GM23338 (cell line): ENCODE data around the gene EGR2. TPM values are rescaled to one million over a fixed set of nuclear protein-coding genes. Genes with fewer than 3 reads are reported as not detected.

ENCODE experiments used
- ATAC-seq: fragments of 200-7000 bp; cut with Tn5 transposase; 3 replicates; pipeline ENCODE4 v1.9.1; 2020
- DNase-seq: peaks from one replicate; pipeline ENCODE4 v3.0.0-alpha.2; 2015; ENCODE audit warnings: low spot score
- H2AFZ ChIP-seq: fragments of 200-600 bp; sonication (generic); 2 replicates; pipeline ENCODE4 v1.8.0; 2016; ENCODE audit warnings: antibody characterized with exemption, mild to moderate bottlenecking, moderate library complexity
- H3F3A ChIP-seq: fragments of 200-600 bp; sonication (generic); replicated peaks from 2 replicates; pipeline ENCODE4 v1.8.0; 2017; ENCODE audit warnings: antibody characterized with exemption, mixed run types, low read depth
- H3K27ac ChIP-seq: fragments of 200-600 bp; sonication (generic); 2 replicates; pipeline ENCODE4 v1.6.1; 2016; ENCODE audit warnings: low read depth
- H3K27me3 ChIP-seq: fragments of 200-600 bp; sonication (generic); 2 replicates; pipeline ENCODE4 v1.8.0; 2016; ENCODE audit warnings: mild to moderate bottlenecking, mixed run types, moderate library complexity; ENCODE audit not compliant: insufficient read depth
- H3K36me3 ChIP-seq: fragments of 200-600 bp; sonication (generic); 2 replicates; pipeline ENCODE4 v1.8.0; 2016; ENCODE audit warnings: mild to moderate bottlenecking; ENCODE audit not compliant: insufficient read depth
- H3K4me1 ChIP-seq: fragments of 200-600 bp; sonication (generic); 2 replicates; pipeline ENCODE4 v1.8.0; 2016; ENCODE audit warnings: mild to moderate bottlenecking, moderate library complexity; ENCODE audit not compliant: insufficient read depth
- H3K4me2 ChIP-seq: fragments of 200-600 bp; sonication (generic); 2 replicates; pipeline ENCODE4 v1.7.1; 2017; ENCODE audit warnings: mixed run types
- H3K4me3 ChIP-seq: fragments of 200-600 bp; sonication (generic); 2 replicates; pipeline ENCODE4 v1.6.1; 2016; ENCODE audit warnings: mixed run types
- H3K79me2 ChIP-seq: fragments of 200-600 bp; sonication (generic); replicated peaks from 2 replicates; pipeline ENCODE4 v1.8.0; 2017; ENCODE audit warnings: mild to moderate bottlenecking; ENCODE audit not compliant: insufficient read depth
- H3K9me2 ChIP-seq: fragments of 200-600 bp; sonication (generic); 2 replicates; pipeline ENCODE4 v1.8.0; 2017; ENCODE audit not compliant: insufficient read depth
- H4K20me1 ChIP-seq: fragments of 200-600 bp; sonication (generic); replicated peaks from 2 replicates; pipeline ENCODE4 v1.8.0; 2017; ENCODE audit warnings: mild to moderate bottlenecking; ENCODE audit not compliant: insufficient read depth
- H3K27ac Mint-ChIP-seq: 2 replicates; pipeline ENCODE4 v1.8.0; 2020; ENCODE audit warnings: inconsistent platforms, mild to moderate bottlenecking, moderate library complexity, mixed read lengths
- H3K27me3 Mint-ChIP-seq: 3 replicates; pipeline ENCODE4 v1.8.0; 2022; ENCODE audit warnings: low read depth, mild to moderate bottlenecking, moderate library complexity, mixed read lengths, inconsistent platforms; ENCODE audit not compliant: insufficient read depth, poor library complexity
- H3K36me3 Mint-ChIP-seq: 3 replicates; pipeline ENCODE4 v1.8.0; 2021; ENCODE audit warnings: low read depth, mild to moderate bottlenecking, inconsistent platforms, moderate library complexity, mixed read lengths
- H3K4me1 Mint-ChIP-seq: 3 replicates; pipeline ENCODE4 v1.8.0; 2020; ENCODE audit warnings: mild to moderate bottlenecking, inconsistent platforms, mixed read lengths
- H3K4me3 Mint-ChIP-seq: 3 replicates; pipeline ENCODE4 v1.8.0; 2021; ENCODE audit warnings: moderate library complexity, mild to moderate bottlenecking, inconsistent platforms, mixed read lengths
- H3K9me3 Mint-ChIP-seq: 3 replicates; pipeline ENCODE4 v1.8.0; 2020; ENCODE audit warnings: moderate library complexity, mild to moderate bottlenecking, inconsistent platforms, mixed read lengths
- CREB1 ChIP-seq: fragments of 250-450 bp; sonication (Bioruptor Pico); IDR thresholded peaks from 2 replicates; pipeline ENCODE4 v1.5.0; 2020; ENCODE audit warnings: low read depth, mild to moderate bottlenecking, moderate library complexity
- CTCF ChIP-seq, 2 experiments: fragments of 200-600 bp in 1 of 2; sonication (generic) in 1 of 2; conservative IDR thresholded peaks; 2 replicates each; pipeline versions ENCODE4 v1.5.1 to v1.6.1; 2016 to 2017; ENCODE audit warnings: antibody characterized with exemption in 2 of 2, low read depth in 2 of 2, mild to moderate bottlenecking in 2 of 2, moderate library complexity in 1 of 2
- EZH2 ChIP-seq: fragments of 200-600 bp; sonication (generic); IDR thresholded peaks from one replicate; pipeline ENCODE4 v1.8.0; 2017; ENCODE audit warnings: antibody characterized with exemption, mild to moderate bottlenecking, low read depth; ENCODE audit not compliant: unreplicated experiment
- EZH2phosphoT487 ChIP-seq: fragments of 200-600 bp; sonication (generic); IDR thresholded peaks from one replicate; pipeline ENCODE4 v1.8.1; 2018; ENCODE audit warnings: antibody characterized with exemption; ENCODE audit not compliant: unreplicated experiment
- JUNB ChIP-seq: IDR thresholded peaks from one replicate; pipeline ENCODE4 v1.6.1; 2016; ENCODE audit warnings: antibody characterized with exemption; ENCODE audit not compliant: unreplicated experiment
- POLR2AphosphoS5 ChIP-seq: IDR thresholded peaks from 2 replicates; pipeline ENCODE4 v1.6.1; 2016; ENCODE audit warnings: antibody characterized with exemption, low read depth
- ZNF114 ChIP-seq: fragments of 250-450 bp; sonication (Bioruptor Pico); IDR thresholded peaks from 2 replicates; pipeline ENCODE4 v1.5.0; 2020; ENCODE audit warnings: mild to moderate bottlenecking, moderate library complexity
- ZNF331 ChIP-seq: fragments of 250-450 bp; sonication (Bioruptor Pico); IDR thresholded peaks from 2 replicates; pipeline ENCODE4 v1.5.0; 2020; ENCODE audit warnings: low read depth, mild to moderate bottlenecking, moderate library complexity
- ZNF462 ChIP-seq: fragments of 250-450 bp; sonication (Bioruptor Pico); IDR thresholded peaks from 2 replicates; pipeline ENCODE4 v1.5.0; 2020; ENCODE audit warnings: mild to moderate bottlenecking, moderate library complexity
- polyA plus RNA-seq: library from polyadenylated mRNA; unstranded; fragments of >200 nt; fragmentation: Nextera tagmentation; extraction: Ambion mirVana; gene quantifications from 2 replicates; pipeline ENCODE4 v1.2.1, GENCODE V29; 2016
- total RNA-seq: library from RNA; depleted of rRNA; stranded (reverse); fragments of >200 nt; shearing (Covaris generic); gene quantifications from 2 replicates; pipeline ENCODE4 v1.2.3, GENCODE V29; 2014
- TF ChIP-seq, protein P1 (sequence below): IDR thresholded peaks from one replicate; pipeline ENCODE4 v1.6.1; 2018; ENCODE audit warnings: antibody characterized with exemption; ENCODE audit not compliant: unreplicated experiment
- TF ChIP-seq, protein P2 (sequence below): IDR thresholded peaks from 2 replicates; pipeline ENCODE4 v1.6.1; 2016; ENCODE audit warnings: antibody characterized with exemption

Gene EGR2
- total and polyA plus RNA-seq, 2 experiments from 2014 or later: 2.3 to 3.5 TPM

- Mint-ChIP-seq H3K36me3 (no peaks in the 10 kb centered on the region), H3K27me3 (peaks cover under 1% of the 10 kb centered on the region), H3K4me1 (peaks cover 21% of the 10 kb centered on the region)
Observed at GRCh38 chr10:62765726-62766125, 50.4 kb downstream of the EGR2 start.

More at GRCh38 chr10:62765726-62766125, 50.4 kb downstream of the EGR2 start:
- Histone ChIP-seq H3K79me2 (no peaks in the 10 kb centered on the region), H3K27me3 (no peaks in the 10 kb centered on the region), H3K9me2 (peaks cover 4% of the 10 kb centered on the region; the same call in 1 of the 2 replicates), H3K36me3 (no peaks in the 10 kb centered on the region), H3K4me3 (no peak overlapping the region), H3K27ac (no peak overlapping the region), H3K4me1 (peaks cover 12% of the 10 kb centered on the region; the same call in 1 of the 2 replicates), H2AFZ (no peak overlapping the region), H3K4me2 (no peak overlapping the region), H4K20me1 (no peaks in the 10 kb centered on the region), H3F3A (no peaks in the 10 kb centered on the region)
- Mint-ChIP-seq H3K27ac (no peak overlapping the region; the same call in 1 of the 2 replicates), H3K9me3 (no peaks in the 10 kb centered on the region), H3K4me3 (no peak overlapping the region)
- ATAC-seq (no peak), DNase-seq (no peak)
- no peak for TF ChIP-seq CREB1 (CRISPR knock-in tag)
- TF ChIP-seq POLR2AphosphoS5: no peak
- TF ChIP-seq, protein P1, sequence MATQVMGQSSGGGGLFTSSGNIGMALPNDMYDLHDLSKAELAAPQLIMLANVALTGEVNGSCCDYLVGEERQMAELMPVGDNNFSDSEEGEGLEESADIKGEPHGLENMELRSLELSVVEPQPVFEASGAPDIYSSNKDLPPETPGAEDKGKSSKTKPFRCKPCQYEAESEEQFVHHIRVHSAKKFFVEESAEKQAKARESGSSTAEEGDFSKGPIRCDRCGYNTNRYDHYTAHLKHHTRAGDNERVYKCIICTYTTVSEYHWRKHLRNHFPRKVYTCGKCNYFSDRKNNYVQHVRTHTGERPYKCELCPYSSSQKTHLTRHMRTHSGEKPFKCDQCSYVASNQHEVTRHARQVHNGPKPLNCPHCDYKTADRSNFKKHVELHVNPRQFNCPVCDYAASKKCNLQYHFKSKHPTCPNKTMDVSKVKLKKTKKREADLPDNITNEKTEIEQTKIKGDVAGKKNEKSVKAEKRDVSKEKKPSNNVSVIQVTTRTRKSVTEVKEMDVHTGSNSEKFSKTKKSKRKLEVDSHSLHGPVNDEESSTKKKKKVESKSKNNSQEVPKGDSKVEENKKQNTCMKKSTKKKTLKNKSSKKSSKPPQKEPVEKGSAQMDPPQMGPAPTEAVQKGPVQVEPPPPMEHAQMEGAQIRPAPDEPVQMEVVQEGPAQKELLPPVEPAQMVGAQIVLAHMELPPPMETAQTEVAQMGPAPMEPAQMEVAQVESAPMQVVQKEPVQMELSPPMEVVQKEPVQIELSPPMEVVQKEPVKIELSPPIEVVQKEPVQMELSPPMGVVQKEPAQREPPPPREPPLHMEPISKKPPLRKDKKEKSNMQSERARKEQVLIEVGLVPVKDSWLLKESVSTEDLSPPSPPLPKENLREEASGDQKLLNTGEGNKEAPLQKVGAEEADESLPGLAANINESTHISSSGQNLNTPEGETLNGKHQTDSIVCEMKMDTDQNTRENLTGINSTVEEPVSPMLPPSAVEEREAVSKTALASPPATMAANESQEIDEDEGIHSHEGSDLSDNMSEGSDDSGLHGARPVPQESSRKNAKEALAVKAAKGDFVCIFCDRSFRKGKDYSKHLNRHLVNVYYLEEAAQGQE: no peak
- TF ChIP-seq, protein P2, sequence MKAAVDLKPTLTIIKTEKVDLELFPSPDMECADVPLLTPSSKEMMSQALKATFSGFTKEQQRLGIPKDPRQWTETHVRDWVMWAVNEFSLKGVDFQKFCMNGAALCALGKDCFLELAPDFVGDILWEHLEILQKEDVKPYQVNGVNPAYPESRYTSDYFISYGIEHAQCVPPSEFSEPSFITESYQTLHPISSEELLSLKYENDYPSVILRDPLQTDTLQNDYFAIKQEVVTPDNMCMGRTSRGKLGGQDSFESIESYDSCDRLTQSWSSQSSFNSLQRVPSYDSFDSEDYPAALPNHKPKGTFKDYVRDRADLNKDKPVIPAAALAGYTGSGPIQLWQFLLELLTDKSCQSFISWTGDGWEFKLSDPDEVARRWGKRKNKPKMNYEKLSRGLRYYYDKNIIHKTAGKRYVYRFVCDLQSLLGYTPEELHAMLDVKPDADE: no peak
- TF ChIP-seq JUNB: no peak
- TF ChIP-seq CTCF (conservative IDR thresholded peaks at IDR 0.05; ENCODE audit: low read depth in 2 of 2): no peak
- no peak for TF ChIP-seq ZNF331 (CRISPR knock-in tag)
- TF ChIP-seq ZNF114 (CRISPR knock-in tag): no peak
- no peak for TF ChIP-seq EZH2
- no peak for TF ChIP-seq ZNF462
- no peak for TF ChIP-seq EZH2phosphoT487
